Esophagus muscularis mucosa (tissue), 4 donors: ENCODE data around the gene SPNS3.

ENCODE experiments used
- CTCF ChIP-seq, 3 experiments: fragments of 200-600 bp in 2 of 3; fragments of 450-650 bp in 1 of 3; sonication (generic) in 2 of 3; IDR thresholded peaks; one replicate each; pipeline ENCODE4 v1.5.1; 2017 to 2019; ENCODE audit warnings: antibody characterized with exemption in 3 of 3, mild to moderate bottlenecking in 2 of 3, moderate library complexity in 1 of 3
- EP300 ChIP-seq: sonication (generic); formaldehyde crosslinking; IDR thresholded peaks from one replicate; pipeline ENCODE4 v1.6.1; 2017; ENCODE audit warnings: antibody characterized with exemption
- POLR2A ChIP-seq: fragments of 450-650 bp; IDR thresholded peaks from one replicate; pipeline ENCODE4 v1.6.1; 2017; ENCODE audit warnings: antibody characterized with exemption, moderate library complexity, mild to moderate bottlenecking, low read depth
- POLR2AphosphoS5 ChIP-seq, 2 donors: sonication (generic); formaldehyde crosslinking; IDR thresholded peaks; one replicate each; pipeline ENCODE4 v1.6.1; 2017; ENCODE audit warnings: antibody characterized with exemption in 2 of 2

GRCh38 chr17:4463818-4464476 lies 30.2 kb downstream of the SPNS3 start:
- no peak for TF ChIP-seq POLR2A
- TF ChIP-seq CTCF (IDR thresholded peaks at IDR 0.05) = no peak
- no peak for TF ChIP-seq EP300
- no peak for TF ChIP-seq POLR2AphosphoS5 (IDR thresholded peaks at IDR 0.05)
